Cortex of kidney (tissue), 1 donor: ENCODE measurements around the gene MAP3K2.
"Not testable (repeated sequence)": the region's sequence is repeated elsewhere in the genome, so short reads cannot be mapped to it uniquely, and the experiment has no call there.

Source experiments
- DNase-seq: peaks from one replicate; lab custom pipeline; 2025; lab: John Stamatoyannopoulos, UW

Gene MAP3K2

GRCh38 chr2:127382831-127383230 is 4.9 kb downstream of the MAP3K2 start:
- DNase-seq, result no peak

- no peak for DNase-seq
Observed at GRCh38 chr2:127381762-127382161, 6.0 kb downstream of the MAP3K2 start.

GRCh38 chr2:127379712-127380355 is 7.9 kb downstream of the MAP3K2 start:
- no peak for DNase-seq

DNA sequence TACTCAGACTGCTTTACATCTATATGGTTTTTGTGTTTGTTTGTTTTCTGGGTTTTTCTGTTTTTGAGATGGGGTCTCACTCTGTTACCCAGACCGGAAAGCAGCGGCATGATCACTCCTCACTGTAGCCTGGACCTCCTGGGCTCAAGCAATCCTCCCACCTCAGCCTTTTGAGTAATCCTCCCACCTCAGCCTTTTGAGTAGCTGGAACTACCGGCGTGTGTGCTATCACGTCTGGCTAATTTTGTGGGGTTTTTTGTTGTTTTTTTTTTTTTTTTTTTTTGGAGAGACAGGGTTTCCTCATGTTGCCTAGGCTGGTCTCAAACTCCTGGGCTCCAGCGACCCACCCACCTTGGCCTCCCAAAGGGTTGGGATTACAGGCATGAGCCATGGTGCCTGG is 9.1 kb downstream of the MAP3K2 start:
- no peak for DNase-seq

- DNase-seq, result no peak
Observed at GRCh38 chr2:127377262-127377661, 10.5 kb downstream of the MAP3K2 start.

DNA sequence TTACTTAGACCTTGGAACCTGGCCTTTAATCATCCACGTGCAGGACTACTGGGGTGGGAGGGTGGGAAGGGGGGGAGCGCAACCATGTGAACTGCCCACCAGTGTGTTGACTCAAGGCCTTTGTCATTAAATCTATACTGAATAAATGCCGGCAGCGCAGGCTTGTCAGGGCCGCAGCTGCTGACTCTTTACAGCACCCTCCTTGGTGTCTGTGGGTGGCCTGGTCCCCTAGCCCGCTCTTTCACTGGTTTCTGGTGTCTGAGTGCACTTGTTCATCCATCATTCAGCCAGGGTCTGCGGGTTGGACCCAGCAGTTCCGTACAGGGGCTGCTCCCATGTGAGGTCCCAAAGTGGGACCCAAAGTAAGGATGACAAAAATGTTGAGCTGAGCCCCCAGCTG is 11.5 kb downstream of the MAP3K2 start:
- no peak for DNase-seq

- no peak for DNase-seq
Observed at GRCh38 chr2:127373362-127374083, 14.3 kb downstream of the MAP3K2 start.

- no peak for DNase-seq
Observed at GRCh38 chr2:127371037-127371436, 16.7 kb downstream of the MAP3K2 start.

GRCh38 chr2:127370010-127370409 is 17.8 kb downstream of the MAP3K2 start:
- no peak for DNase-seq

GRCh38 chr2:127365211-127365643 is 22.5 kb downstream of the MAP3K2 start:
- no peak for DNase-seq

GRCh38 chr2:127362971-127363370 is 24.8 kb downstream of the MAP3K2 start:
- no peak for DNase-seq

- no peak for DNase-seq
Observed at GRCh38 chr2:127361929-127362885, 25.6 kb downstream of the MAP3K2 start.

GRCh38 chr2:127360242-127360641 is 27.5 kb downstream of the MAP3K2 start:
- no peak for DNase-seq

DNA sequence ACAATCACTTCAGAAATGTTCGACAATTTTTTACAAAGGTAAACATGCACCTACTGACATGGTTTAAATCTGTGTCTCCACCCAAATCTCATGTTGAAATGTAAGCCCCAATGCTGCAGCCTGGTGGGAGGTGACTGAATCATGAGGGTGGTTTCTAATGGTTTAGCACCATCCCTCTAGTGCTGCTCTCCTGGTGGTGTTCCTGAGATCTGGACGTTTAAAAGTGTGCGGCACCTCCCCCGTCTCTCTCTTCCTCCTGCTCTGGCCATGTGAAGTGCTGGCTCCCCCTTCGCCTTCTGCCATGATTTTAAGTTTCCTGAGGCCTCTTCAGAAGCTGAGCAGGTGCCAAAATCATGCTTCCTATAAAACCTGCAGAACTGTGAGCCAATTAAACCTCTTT is 28.3 kb downstream of the MAP3K2 start:
- DNase-seq, result no peak

DNA sequence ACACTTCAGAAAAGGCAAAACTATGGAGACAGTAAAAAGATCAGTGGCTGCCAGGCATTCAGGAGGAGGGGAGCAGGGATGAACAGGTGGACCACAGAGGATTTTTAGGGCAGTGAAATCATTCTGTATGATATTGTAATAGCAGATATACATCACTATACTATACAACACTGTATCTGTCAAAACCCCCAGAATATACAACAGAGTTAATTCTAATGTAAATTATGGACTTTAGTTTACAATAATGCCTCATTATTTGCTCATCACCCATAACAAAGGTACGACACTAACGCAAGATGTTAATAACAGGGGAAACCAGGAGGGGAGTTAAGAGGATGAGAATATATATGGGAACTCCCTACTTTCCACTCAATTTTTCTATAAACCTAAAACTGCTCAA is 28.8 kb downstream of the MAP3K2 start:
- DNase-seq, result no peak

- no peak for DNase-seq
Observed at GRCh38 chr2:127358044-127358443, 29.7 kb downstream of the MAP3K2 start.

DNA sequence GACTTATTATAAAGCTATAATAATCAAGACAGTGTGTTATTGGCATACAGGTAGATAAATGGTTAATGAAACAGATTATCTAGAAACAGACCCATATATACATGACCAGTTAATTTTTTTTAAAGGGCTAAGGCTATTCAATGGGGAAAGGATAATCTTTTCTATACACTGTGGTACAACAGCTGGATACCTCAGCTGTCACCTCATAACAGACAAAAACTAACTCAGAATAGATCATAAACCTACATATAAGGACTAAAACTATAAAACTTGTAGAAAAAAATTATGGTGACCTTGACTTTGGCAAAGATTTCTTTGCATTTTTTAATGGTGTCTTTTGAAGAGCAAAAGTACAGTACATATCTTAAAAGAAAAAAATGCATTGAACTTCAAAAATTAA is 30.2 kb downstream of the MAP3K2 start:
- DNase-seq, result no peak

- DNase-seq, result no peak
Observed at GRCh38 chr2:127356531-127356930, 31.2 kb downstream of the MAP3K2 start.

DNA sequence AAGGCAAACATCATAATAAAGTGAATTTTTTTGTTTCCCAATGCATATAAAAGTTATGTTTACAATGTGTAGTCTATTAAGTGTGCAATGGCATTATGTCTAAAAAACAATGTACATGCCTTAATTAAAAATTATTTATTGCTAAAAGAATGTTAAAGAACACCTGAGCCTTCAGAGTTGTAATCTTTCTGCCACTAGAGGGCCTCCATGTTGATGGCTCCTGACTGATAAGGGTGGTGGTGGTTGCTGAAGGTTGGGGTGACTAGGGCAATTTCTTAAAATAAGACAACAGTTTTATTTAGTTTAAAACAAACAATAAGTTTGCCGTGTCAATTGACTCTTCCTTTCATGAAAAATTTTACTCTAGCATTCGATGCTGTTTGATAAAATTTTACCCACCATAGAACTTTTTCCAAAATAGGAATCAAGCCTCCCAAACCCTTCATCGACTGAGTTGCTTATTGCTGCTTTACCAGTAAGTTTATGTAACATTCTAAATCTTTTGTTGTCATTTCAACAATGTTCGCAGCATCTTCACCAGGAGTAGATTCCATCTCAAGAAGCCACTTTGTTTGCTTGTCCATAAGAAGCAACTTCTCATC is 32.3 kb downstream of the MAP3K2 start:
- DNase-seq, result no peak

DNA sequence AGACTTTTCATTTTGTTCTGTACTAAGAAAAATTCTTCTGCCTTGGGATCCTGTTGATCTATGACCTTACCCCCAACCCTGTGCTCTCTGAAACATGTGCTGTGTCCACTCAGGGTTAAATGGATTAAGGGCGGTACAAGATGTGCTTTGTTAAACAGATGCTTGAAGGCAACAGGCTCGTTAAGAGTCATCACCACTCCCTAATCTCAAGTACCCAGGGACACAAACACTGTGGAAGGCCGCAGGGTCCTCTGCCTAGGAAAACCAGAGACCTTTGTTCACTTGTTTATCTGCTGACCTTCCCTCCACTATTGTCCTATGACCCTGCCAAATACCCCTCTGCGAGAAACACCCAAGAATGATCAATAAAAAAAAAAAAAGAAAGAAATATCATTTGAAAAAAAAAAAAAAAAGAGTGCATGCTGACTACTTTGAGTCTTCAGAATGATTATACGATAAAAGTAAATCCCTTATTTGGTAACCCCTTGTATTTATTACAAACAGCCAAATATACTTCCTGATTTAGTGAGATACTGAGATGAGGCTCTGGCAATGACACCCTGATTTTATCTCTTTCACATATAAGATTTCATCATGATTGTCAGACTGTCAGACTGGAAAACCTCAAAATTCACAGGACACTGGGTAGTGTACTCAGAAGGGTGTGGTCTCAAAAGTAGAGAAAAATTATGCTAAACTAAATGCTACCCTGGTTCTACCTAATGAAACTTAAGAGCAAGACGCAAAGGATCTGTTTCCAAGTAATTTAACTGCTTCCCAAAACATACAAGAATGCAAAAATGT is 33.7 kb downstream of the MAP3K2 start:
- not testable (repeated sequence) for DNase-seq

GRCh38 chr2:127353223-127353622 is 34.6 kb downstream of the MAP3K2 start:
- not testable (repeated sequence) for DNase-seq
